Endothelial cell of umbilical vein (primary cell): Measurements from ENCODE around the gene SCAMP5.

Source experiments
- EZH2 ChIP-seq: IDR thresholded peaks from 2 replicates; pipeline ENCODE4 v1.6.1; 2012; ENCODE audit warnings: borderline replicate concordance, low read depth, mild to moderate bottlenecking, moderate library complexity, low read length, inconsistent platforms; ENCODE audit not compliant: severe bottlenecking
- GATA2 ChIP-seq: IDR thresholded peaks from 2 replicates; pipeline ENCODE4 v1.7.0; 2011; ENCODE audit warnings: low read depth, mild to moderate bottlenecking, moderate library complexity, mixed read lengths, low read length; ENCODE audit not compliant: insufficient read length, insufficient read depth
- JUN ChIP-seq: IDR thresholded peaks from 2 replicates; pipeline ENCODE4 v1.6.1; 2011; ENCODE audit warnings: borderline replicate concordance, low read depth; ENCODE audit not compliant: insufficient read length, insufficient read depth
- MYC ChIP-seq: IDR thresholded peaks from one replicate; pipeline ENCODE4 v1.6.1; 2011; ENCODE audit warnings: mild to moderate bottlenecking, low read depth, low read length
- POLR2A ChIP-seq: IDR thresholded peaks from 2 replicates; pipeline ENCODE4 v1.6.1; 2012; ENCODE audit warnings: low read depth, mild to moderate bottlenecking, control low read depth, low read length
- POLR2AphosphoS5 ChIP-seq: IDR thresholded peaks from 2 replicates; pipeline ENCODE4 v1.6.1; 2012; ENCODE audit warnings: low read depth, mild to moderate bottlenecking, control low read depth, low read length, moderate library complexity; ENCODE audit not compliant: insufficient read depth
- TF ChIP-seq, protein P1 (sequence below), 2 donors: IDR thresholded peaks; 1 replicate in 1 of 2; 2 replicates in 1 of 2; pipeline ENCODE4 v1.5.1; 2011; ENCODE audit warnings: low read length in 2 of 2, mild to moderate bottlenecking in 2 of 2, moderate library complexity in 2 of 2, control low read depth in 1 of 2, inconsistent platforms in 1 of 2, low read depth in 1 of 2; ENCODE audit not compliant: insufficient read depth in 1 of 2; ENCODE audit errors: extremely low read depth in 1 of 2
- TF ChIP-seq, protein P2 (sequence below): IDR thresholded peaks from 2 replicates; pipeline ENCODE4 v1.6.1; 2011; ENCODE audit not compliant: insufficient read depth, insufficient read length

DNA sequence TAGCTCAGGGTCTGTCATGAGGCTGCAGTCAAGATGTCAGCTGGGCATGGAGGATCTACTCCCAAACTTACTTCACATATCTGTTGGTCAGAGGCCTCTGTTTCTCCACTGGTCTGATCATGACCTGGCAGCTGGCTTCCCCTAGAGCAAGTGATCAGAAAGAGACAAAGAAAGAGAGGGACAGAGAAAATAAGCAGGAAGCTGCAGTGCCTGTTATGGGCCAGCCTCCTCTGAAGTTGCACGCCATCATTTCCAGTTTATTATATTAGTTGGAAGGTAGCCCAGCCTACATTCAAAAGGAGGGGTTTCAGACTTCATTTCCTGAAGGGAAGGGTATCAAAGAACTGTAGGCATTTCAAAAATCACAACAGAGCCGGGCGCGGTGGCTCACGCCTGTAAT, 33.7 kb upstream of the SCAMP5 start:
- TF ChIP-seq, protein P1, sequence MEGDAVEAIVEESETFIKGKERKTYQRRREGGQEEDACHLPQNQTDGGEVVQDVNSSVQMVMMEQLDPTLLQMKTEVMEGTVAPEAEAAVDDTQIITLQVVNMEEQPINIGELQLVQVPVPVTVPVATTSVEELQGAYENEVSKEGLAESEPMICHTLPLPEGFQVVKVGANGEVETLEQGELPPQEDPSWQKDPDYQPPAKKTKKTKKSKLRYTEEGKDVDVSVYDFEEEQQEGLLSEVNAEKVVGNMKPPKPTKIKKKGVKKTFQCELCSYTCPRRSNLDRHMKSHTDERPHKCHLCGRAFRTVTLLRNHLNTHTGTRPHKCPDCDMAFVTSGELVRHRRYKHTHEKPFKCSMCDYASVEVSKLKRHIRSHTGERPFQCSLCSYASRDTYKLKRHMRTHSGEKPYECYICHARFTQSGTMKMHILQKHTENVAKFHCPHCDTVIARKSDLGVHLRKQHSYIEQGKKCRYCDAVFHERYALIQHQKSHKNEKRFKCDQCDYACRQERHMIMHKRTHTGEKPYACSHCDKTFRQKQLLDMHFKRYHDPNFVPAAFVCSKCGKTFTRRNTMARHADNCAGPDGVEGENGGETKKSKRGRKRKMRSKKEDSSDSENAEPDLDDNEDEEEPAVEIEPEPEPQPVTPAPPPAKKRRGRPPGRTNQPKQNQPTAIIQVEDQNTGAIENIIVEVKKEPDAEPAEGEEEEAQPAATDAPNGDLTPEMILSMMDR (IDR thresholded peaks at IDR 0.05; ENCODE audit: extremely low read depth in 1 of 2, insufficient read depth in 1 of 2, low read depth in 1 of 2, low read length in 2 of 2) = no peak
- TF ChIP-seq POLR2A (peak; percentile 48), EZH2 (no peak), POLR2AphosphoS5 (no peak), JUN (no peak), GATA2 (no peak), MYC (no peak)
- TF ChIP-seq, protein P2, sequence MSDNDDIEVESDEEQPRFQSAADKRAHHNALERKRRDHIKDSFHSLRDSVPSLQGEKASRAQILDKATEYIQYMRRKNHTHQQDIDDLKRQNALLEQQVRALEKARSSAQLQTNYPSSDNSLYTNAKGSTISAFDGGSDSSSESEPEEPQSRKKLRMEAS = no peak
